ENCODE measurements around the gene MUC4. TPM values are rescaled to one million over a fixed set of nuclear protein-coding genes. Genes with fewer than 3 reads are reported as not detected.

The MUC4 gene
- total RNA-seq, 1 experiment from 2014 or later = not detected

GRCh38 chr3:195717416-195717815, 94.3 kb downstream of the MUC4 start:
- H3K27me3 ChIP-seq (replicated peaks; ENCODE audit: insufficient read depth, low read depth, low read length, poor library complexity) = no peaks in the 10 kb centered on the region
- H3K4me3 ChIP-seq (ENCODE audit: low read depth, low read length, poor library complexity, severe bottlenecking) = no peak overlapping the region
- H3K36me3 ChIP-seq (ENCODE audit: insufficient read depth, low read length, poor library complexity, severe bottlenecking) = no peaks in the 10 kb centered on the region
- POLR2A ChIA-PET (ENCODE audit: low non-redundant PET) = no interaction called here
- no TSS peak for BruUV-seq (replicated peaks)
- no peak overlapping the region for H3K27ac ChIP-seq (ENCODE audit: low read depth, low read length, poor library complexity, severe bottlenecking)
- CTCF ChIA-PET = no interaction called here
- intact Hi-C loops (cut with micrococcal nuclease; ENCODE audit: unreplicated experiment) = no loop called here
- H3K9me3 ChIP-seq (ENCODE audit: low read depth, low read length, poor library complexity, severe bottlenecking) = no peaks in the 10 kb centered on the region
- TF ChIP-seq CTCF (conservative IDR thresholded peaks at IDR 0.05; ENCODE audit: low read depth, low read length) (no peak), EZH2 (IDR thresholded peaks at IDR 0.05; ENCODE audit: borderline replicate concordance, low read depth, low read length, poor library complexity, severe bottlenecking) (no peak)
- H3K4me1 ChIP-seq (ENCODE audit: insufficient read depth, low read length, poor library complexity, severe bottlenecking) = no peaks in the 10 kb centered on the region
- no peak for DNase-seq (ENCODE audit: low spot score)

- TF ChIP-seq EZH2 (IDR thresholded peaks at IDR 0.05; ENCODE audit: borderline replicate concordance, low read depth, low read length, poor library complexity, severe bottlenecking) = no peak
- TF ChIP-seq CTCF (conservative IDR thresholded peaks at IDR 0.05; ENCODE audit: low read depth, low read length) = no peak
- Histone ChIP-seq H3K27ac (ENCODE audit: low read depth, low read length, poor library complexity, severe bottlenecking) (no peak overlapping the region), H3K36me3 (ENCODE audit: insufficient read depth, low read length, poor library complexity, severe bottlenecking) (no peaks in the 10 kb centered on the region), H3K4me1 (ENCODE audit: insufficient read depth, low read length, poor library complexity, severe bottlenecking) (no peaks in the 10 kb centered on the region), H3K9me3 (ENCODE audit: low read depth, low read length, poor library complexity, severe bottlenecking) (no peaks in the 10 kb centered on the region), H3K4me3 (ENCODE audit: low read depth, low read length, poor library complexity, severe bottlenecking) (no peak overlapping the region), H3K27me3 (replicated peaks; ENCODE audit: insufficient read depth, low read depth, low read length, poor library complexity) (no peaks in the 10 kb centered on the region)
- intact Hi-C loops (cut with micrococcal nuclease; ENCODE audit: unreplicated experiment) = no loop called here
- BruUV-seq (replicated peaks) = no TSS peak
- DNase-seq (ENCODE audit: low spot score) = no peak
- ChIA-PET POLR2A (ENCODE audit: low non-redundant PET) (no interaction called here), CTCF (interaction anchor here (0.7 kb wide), 1 partner anchor 33 kb away, joined by 5 read pairs; no protein-coding TSS in a partner anchor)
Measured at GRCh38 chr3:195715583-195716266, 96.0 kb downstream of the MUC4 start.

GRCh38 chr3:195715134-195715533, 96.6 kb downstream of the MUC4 start:
- Histone ChIP-seq H3K27ac (ENCODE audit: low read depth, low read length, poor library complexity, severe bottlenecking) (no peak overlapping the region), H3K4me3 (ENCODE audit: low read depth, low read length, poor library complexity, severe bottlenecking) (no peak overlapping the region), H3K36me3 (ENCODE audit: insufficient read depth, low read length, poor library complexity, severe bottlenecking) (no peaks in the 10 kb centered on the region), H3K4me1 (ENCODE audit: insufficient read depth, low read length, poor library complexity, severe bottlenecking) (no peaks in the 10 kb centered on the region), H3K27me3 (replicated peaks; ENCODE audit: insufficient read depth, low read depth, low read length, poor library complexity) (no peaks in the 10 kb centered on the region), H3K9me3 (ENCODE audit: low read depth, low read length, poor library complexity, severe bottlenecking) (no peaks in the 10 kb centered on the region)
- POLR2A ChIA-PET (ENCODE audit: low non-redundant PET) = no interaction called here
- DNase-seq (ENCODE audit: low spot score) = no peak
- intact Hi-C loops (cut with micrococcal nuclease; ENCODE audit: unreplicated experiment) = no loop called here
- no TSS peak for BruUV-seq (replicated peaks)
- TF ChIP-seq EZH2 (IDR thresholded peaks at IDR 0.05; ENCODE audit: borderline replicate concordance, low read depth, low read length, poor library complexity, severe bottlenecking) = no peak
- TF ChIP-seq CTCF (conservative IDR thresholded peaks at IDR 0.05; ENCODE audit: low read depth, low read length) = no peak
- CTCF ChIA-PET = no interaction called here

Data from A673 (cell line).